SK-N-SH (cell line): ENCODE results near the gene LRRC75A.
"Not testable (repeated sequence)": the region's sequence is repeated elsewhere in the genome, so short reads cannot be mapped to it uniquely, and the experiment has no call there.

Experiments used
- CTCF ChIP-seq: fragments of 200-600 bp; sonication (generic); IDR thresholded peaks from 2 replicates; pipeline ENCODE4 v1.6.1; 2017; ENCODE audit warnings: antibody characterized with exemption, mild to moderate bottlenecking, moderate library complexity
- EZH2phosphoT487 ChIP-seq: fragments of 200-600 bp; sonication (generic); IDR thresholded peaks from 2 replicates; pipeline ENCODE4 v1.6.1; 2017; ENCODE audit warnings: low read depth, mixed run types, mild to moderate bottlenecking, antibody characterized with exemption, moderate library complexity, borderline replicate concordance
- RAD21 ChIP-seq: IDR thresholded peaks from 2 replicates; pipeline ENCODE4 v1.6.1; 2012; ENCODE audit warnings: mild to moderate bottlenecking, low read length
- RFX5 ChIP-seq: IDR thresholded peaks from 2 replicates; pipeline ENCODE4 v1.6.1; 2012; ENCODE audit warnings: mild to moderate bottlenecking, improper control_type of control experiment, low read length
- TF ChIP-seq, protein P1 (sequence below): IDR thresholded peaks from 2 replicates; pipeline ENCODE4 v1.6.1; 2012; ENCODE audit warnings: mild to moderate bottlenecking, low read depth, low read length, moderate library complexity

GRCh38 chr17:16525556-16525955 lies 33.6 kb upstream of the LRRC75A start:
- not testable (repeated sequence) for TF ChIP-seq EZH2phosphoT487, RAD21, RFX5
- TF ChIP-seq, protein P1, sequence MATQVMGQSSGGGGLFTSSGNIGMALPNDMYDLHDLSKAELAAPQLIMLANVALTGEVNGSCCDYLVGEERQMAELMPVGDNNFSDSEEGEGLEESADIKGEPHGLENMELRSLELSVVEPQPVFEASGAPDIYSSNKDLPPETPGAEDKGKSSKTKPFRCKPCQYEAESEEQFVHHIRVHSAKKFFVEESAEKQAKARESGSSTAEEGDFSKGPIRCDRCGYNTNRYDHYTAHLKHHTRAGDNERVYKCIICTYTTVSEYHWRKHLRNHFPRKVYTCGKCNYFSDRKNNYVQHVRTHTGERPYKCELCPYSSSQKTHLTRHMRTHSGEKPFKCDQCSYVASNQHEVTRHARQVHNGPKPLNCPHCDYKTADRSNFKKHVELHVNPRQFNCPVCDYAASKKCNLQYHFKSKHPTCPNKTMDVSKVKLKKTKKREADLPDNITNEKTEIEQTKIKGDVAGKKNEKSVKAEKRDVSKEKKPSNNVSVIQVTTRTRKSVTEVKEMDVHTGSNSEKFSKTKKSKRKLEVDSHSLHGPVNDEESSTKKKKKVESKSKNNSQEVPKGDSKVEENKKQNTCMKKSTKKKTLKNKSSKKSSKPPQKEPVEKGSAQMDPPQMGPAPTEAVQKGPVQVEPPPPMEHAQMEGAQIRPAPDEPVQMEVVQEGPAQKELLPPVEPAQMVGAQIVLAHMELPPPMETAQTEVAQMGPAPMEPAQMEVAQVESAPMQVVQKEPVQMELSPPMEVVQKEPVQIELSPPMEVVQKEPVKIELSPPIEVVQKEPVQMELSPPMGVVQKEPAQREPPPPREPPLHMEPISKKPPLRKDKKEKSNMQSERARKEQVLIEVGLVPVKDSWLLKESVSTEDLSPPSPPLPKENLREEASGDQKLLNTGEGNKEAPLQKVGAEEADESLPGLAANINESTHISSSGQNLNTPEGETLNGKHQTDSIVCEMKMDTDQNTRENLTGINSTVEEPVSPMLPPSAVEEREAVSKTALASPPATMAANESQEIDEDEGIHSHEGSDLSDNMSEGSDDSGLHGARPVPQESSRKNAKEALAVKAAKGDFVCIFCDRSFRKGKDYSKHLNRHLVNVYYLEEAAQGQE, result not testable (repeated sequence)
- peak; percentile 24 for TF ChIP-seq CTCF
